Mucosa of descending colon (tissue), 3 donors: Measurements from ENCODE around the gene ARSG. TPM values are rescaled to one million over a fixed set of nuclear protein-coding genes. Genes with fewer than 3 reads are reported as not detected.

Experiments used
- ATAC-seq: fragments of 200-7000 bp; cut with Tn5 transposase; one replicate; pipeline ENCODE4 v1.9.1; 2020; ENCODE audit warnings: mild to moderate bottlenecking, moderate library complexity
- DNase-seq, 3 donors: peaks; one replicate each; pipeline ENCODE4 v3.0.0-alpha.2; 2020
- H3K36me3 ChIP-seq: fragments of 200-600 bp; one replicate; pipeline ENCODE4 v1.8.0; 2021; ENCODE audit warnings: low read depth, mild to moderate bottlenecking
- H3K4me1 ChIP-seq: fragments of 200-600 bp; one replicate; pipeline ENCODE4 v1.8.0; 2021; ENCODE audit warnings: low read depth, mild to moderate bottlenecking
- H3K4me3 ChIP-seq: fragments of 200-600 bp; one replicate; pipeline ENCODE4 v1.8.0; 2021; ENCODE audit warnings: mild to moderate bottlenecking
- H3K9me3 ChIP-seq: fragments of 200-600 bp; one replicate; pipeline ENCODE4 v1.8.0; 2021; ENCODE audit warnings: mild to moderate bottlenecking
- intact Hi-C, 2 donors: fragments of 100-400 bp; cut with DNase I in 1 of 2; cut with micrococcal nuclease in 1 of 2; formaldehyde crosslinking; loops; one replicate each; pipeline versions ENCODE4 v1.11.0 to v1.11.1; 2022; cut with DNase I, micrococcal nuclease
- total RNA-seq, 3 donors: library from RNA; stranded (reverse); fragmentation: NEBNext Ultra II Directional in 2 of 3; extraction: Animal tissue kit (Norgen Biotek cat#: 25700) in 2 of 3; gene quantifications; one replicate each; pipeline versions ENCODE4 v1.2.1 to v1.2.4, GENCODE V29; 2021 to 2023
- TF ChIP-seq, protein P1 (sequence below): fragments of 200-600 bp; IDR thresholded peaks from one replicate; pipeline ENCODE4 v1.8.0; 2022; ENCODE audit warnings: antibody characterized with exemption, mild to moderate bottlenecking
- donor health status: DM: no; HTN: no; CAD: no; lungs with moderate emphysema.
- donor health status: DM: no; HTN: no; CAD: no.
- donor health status: DM: no; HTN: yes; CAD: no.

The ARSG gene
- total RNA-seq, 3 donors from 2014 or later = 1.7 to 3.1 (median 2.1) TPM

DNA sequence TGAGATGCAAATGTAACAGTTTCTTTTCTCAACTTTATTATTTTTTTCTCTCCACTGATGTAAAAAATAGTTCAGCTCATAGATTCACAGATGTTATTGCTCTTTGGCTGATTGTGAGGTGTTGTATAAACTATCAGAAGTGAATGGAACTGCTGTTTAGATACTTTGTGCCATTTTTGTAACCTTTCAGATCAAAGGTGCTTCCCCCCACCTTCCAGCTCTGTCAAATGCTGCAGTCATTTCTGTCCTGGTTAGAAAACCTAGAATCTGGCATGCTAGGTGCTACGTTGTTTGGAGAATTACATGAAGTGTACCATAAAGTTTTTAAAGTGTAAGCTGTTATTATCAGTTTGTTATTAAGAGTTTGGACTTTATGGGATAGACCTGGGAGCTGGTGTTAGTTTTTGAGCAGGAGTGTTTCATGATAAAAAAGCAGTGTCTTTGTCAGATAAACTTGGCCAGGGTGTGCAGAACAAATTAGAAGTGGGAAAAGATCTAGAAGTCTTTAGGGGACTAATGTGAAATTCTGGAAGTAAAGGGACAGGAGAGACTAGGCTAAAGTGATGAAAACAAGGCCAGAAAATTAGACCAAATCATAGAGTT, 167.8 kb downstream of the ARSG start:
- Histone ChIP-seq H3K9me3 (no peaks in the 10 kb centered on the region), H3K4me3 (no peak overlapping the region), H3K36me3 (no peaks in the 10 kb centered on the region), H3K4me1 (peaks cover 22% of the 10 kb centered on the region)
- intact Hi-C loops = no loop called here
- TF ChIP-seq, protein P1, sequence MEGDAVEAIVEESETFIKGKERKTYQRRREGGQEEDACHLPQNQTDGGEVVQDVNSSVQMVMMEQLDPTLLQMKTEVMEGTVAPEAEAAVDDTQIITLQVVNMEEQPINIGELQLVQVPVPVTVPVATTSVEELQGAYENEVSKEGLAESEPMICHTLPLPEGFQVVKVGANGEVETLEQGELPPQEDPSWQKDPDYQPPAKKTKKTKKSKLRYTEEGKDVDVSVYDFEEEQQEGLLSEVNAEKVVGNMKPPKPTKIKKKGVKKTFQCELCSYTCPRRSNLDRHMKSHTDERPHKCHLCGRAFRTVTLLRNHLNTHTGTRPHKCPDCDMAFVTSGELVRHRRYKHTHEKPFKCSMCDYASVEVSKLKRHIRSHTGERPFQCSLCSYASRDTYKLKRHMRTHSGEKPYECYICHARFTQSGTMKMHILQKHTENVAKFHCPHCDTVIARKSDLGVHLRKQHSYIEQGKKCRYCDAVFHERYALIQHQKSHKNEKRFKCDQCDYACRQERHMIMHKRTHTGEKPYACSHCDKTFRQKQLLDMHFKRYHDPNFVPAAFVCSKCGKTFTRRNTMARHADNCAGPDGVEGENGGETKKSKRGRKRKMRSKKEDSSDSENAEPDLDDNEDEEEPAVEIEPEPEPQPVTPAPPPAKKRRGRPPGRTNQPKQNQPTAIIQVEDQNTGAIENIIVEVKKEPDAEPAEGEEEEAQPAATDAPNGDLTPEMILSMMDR = no peak
- ATAC-seq (no peak), DNase-seq (no peak)

DNA sequence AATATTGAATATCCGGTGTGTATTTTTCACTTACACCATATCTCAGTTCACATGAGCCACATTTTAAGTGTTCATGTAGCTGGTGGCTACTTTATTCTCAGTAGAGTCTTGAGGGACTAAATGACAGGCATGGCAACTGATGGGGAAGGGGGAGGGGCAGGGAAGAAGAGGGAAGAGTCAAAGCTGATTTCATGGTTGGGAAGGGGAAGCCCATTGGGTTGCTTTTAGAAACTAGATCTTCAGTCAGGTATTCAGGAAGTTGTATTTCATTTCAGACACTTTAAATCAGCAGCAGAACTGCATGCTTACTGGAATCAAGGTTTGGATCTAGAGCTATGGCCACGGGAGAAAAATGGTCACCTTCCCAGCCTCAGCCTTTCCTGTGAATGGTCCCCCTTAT, 168.9 kb downstream of the ARSG start:
- H3K4me1 ChIP-seq = peaks cover 19% of the 10 kb centered on the region
- DNase-seq = no peak
- no peak for ATAC-seq
- intact Hi-C loops = loop anchor here (5.0 to 10.0 kb wide), 2 partner anchors 195 to 198 kb away; no protein-coding TSS in a partner anchor
- no peaks in the 10 kb centered on the region for H3K36me3 ChIP-seq
- TF ChIP-seq, protein P1 = no peak
- no peaks in the 10 kb centered on the region for H3K9me3 ChIP-seq
- H3K4me3 ChIP-seq = no peak overlapping the region

DNA sequence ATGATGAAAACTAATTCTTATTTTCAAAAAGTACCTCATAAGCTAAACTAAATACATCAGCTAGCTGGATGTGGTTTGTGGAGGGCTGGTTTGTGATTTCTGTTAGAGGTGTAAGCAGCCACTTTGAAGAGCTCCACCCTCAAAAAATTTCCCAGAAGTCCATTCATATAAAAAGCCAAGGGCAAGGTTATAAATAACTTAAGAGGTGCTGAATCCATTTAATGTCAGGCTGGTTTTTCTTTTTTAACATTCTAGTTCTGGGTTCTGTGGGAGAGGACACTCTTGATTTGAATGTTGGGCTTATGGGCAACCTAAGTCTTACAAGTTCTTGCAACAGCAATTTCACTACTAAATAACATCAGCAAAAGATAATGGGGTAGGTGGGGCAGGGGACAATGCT, 169.4 kb downstream of the ARSG start:
- H3K4me3 ChIP-seq = no peak overlapping the region
- intact Hi-C loops = loop anchor here (5.0 to 10.0 kb wide), 2 partner anchors 196 to 198 kb away; no protein-coding TSS in a partner anchor
- H3K9me3 ChIP-seq = no peaks in the 10 kb centered on the region
- no peaks in the 10 kb centered on the region for H3K36me3 ChIP-seq
- DNase-seq (peak in 1 of 3 donors; percentile 38), ATAC-seq (no peak)
- TF ChIP-seq, protein P1 = no peak
- H3K4me1 ChIP-seq = peaks cover 13% of the 10 kb centered on the region

DNA sequence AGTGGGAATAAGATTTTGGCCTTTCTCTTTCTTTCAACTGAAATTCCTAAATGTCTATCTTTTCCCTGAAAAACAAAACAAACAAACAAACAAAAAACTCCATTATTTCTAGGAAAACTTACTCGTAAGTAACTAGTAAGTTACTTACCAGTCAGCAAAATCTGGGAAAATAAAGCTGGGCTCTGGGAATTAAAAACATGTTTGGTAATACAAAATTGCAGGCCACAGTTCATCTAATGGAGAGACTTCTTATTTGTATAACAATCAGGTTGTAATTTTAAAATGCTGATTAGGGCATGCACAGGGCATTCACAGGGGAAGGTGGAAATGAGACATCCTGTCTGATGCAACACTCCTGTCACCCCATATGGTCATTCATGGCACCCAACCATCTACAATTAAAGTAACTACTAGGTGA, 169.8 kb downstream of the ARSG start:
- intact Hi-C loops = loop anchor here (5.0 to 10.0 kb wide), 2 partner anchors 196 to 199 kb away; no protein-coding TSS in a partner anchor
- Histone ChIP-seq H3K9me3 (no peaks in the 10 kb centered on the region), H3K36me3 (no peaks in the 10 kb centered on the region), H3K4me1 (peaks cover 9% of the 10 kb centered on the region), H3K4me3 (no peak overlapping the region)
- no peak for DNase-seq
- TF ChIP-seq, protein P1 = no peak
- no peak for ATAC-seq

DNA sequence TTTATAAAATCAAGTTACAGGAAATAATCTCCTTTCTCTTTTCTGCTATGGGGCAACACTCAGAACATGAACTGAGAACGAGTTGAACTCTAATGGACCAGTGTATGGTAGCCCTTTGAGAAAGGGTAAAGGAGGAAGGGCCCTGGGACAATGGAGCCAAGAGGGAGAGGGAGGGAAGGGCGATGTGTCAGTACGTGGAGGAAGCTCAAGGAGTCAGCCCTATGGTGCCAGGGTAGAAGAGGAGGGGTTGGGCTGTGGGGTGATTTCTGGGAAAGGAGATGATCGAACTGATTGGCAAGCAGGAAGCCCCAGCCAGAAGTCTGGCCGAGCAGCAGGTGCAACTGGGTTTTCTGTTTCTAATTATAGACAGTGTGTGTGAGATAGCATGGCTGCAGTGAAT, 170.3 kb downstream of the ARSG start:
- no peak for ATAC-seq
- H3K9me3 ChIP-seq = no peaks in the 10 kb centered on the region

More for the DNA sequence above, 170.3 kb downstream of the ARSG start:
- no peak overlapping the region for H3K4me3 ChIP-seq
- TF ChIP-seq, protein P1 = no peak
- no peak for DNase-seq
- intact Hi-C loops = loop anchor here (5.0 to 10.0 kb wide), 2 partner anchors 197 to 199 kb away; no protein-coding TSS in a partner anchor
- peaks cover 6% of the 10 kb centered on the region for H3K4me1 ChIP-seq
- H3K36me3 ChIP-seq = no peaks in the 10 kb centered on the region
